Choroid plexus epithelial cell (primary cell): ENCODE data around the gene PRAMEF17.
"Not testable (repeated sequence)": the region's sequence is repeated elsewhere in the genome, so short reads cannot be mapped to it uniquely, and the experiment has no call there.

Experiments used
- DNase-seq: peaks from one replicate; pipeline ENCODE4 v3.0.0-alpha.2; 2010; ENCODE audit warnings: low read depth
- H3K4me3 ChIP-seq: 2 replicates; pipeline ENCODE4 v1.5.1; 2011; ENCODE audit warnings: low read depth, mild to moderate bottlenecking, control low read depth, low read length, moderate library complexity
- TF ChIP-seq, protein P1 (sequence below): conservative IDR thresholded peaks from 2 replicates; pipeline ENCODE4 v1.5.1; 2011; ENCODE audit warnings: low read depth, mild to moderate bottlenecking, control low read depth, inconsistent platforms, low read length, moderate library complexity

Gene PRAMEF17

DNA sequence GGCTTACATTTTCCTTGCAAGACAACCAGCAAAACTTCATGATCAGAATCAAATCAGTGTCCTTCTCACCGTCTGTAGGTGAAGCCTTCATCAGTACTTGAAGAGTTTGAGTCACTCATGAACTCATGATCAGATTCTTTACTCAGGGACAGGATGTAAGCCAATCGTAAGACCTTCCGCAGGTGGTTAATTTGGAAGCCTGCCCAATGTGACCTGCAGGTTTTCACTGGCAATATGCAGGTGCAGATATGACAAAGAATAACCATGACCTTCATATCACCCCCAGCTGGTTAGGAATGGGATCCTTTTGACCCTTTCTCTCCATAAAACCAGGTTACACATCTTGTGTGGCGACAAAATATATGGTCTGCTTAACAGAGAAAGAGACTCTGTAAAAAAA lies 18.4 kb downstream of the PRAMEF17 start:
- no peak for DNase-seq
- no peak overlapping the region for H3K4me3 ChIP-seq
- TF ChIP-seq, protein P1, sequence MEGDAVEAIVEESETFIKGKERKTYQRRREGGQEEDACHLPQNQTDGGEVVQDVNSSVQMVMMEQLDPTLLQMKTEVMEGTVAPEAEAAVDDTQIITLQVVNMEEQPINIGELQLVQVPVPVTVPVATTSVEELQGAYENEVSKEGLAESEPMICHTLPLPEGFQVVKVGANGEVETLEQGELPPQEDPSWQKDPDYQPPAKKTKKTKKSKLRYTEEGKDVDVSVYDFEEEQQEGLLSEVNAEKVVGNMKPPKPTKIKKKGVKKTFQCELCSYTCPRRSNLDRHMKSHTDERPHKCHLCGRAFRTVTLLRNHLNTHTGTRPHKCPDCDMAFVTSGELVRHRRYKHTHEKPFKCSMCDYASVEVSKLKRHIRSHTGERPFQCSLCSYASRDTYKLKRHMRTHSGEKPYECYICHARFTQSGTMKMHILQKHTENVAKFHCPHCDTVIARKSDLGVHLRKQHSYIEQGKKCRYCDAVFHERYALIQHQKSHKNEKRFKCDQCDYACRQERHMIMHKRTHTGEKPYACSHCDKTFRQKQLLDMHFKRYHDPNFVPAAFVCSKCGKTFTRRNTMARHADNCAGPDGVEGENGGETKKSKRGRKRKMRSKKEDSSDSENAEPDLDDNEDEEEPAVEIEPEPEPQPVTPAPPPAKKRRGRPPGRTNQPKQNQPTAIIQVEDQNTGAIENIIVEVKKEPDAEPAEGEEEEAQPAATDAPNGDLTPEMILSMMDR: no peak

DNA sequence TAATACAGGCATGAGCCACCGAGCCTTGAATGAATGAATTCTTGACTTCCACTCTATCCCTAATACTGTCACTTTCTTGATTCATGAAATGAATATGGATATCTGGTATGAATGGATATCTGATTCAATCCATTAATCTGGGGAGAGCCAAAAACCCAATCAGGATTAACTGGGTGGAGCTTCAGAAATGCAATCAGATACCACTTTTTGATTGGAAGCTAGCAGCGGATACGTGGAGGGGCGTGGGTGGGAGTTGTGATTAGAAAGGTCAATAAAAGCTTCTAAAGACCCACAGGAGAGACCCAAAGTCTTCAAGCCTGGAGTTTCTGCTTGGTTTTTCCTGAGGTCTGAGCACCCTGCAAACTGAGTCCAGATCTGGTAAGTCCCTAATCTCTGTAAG lies 20.7 kb downstream of the PRAMEF17 start, which contains the start of gene PRAMEF20:
Gene PRAMEF20, plus strand, starts transcription at position 301 of the 400 bp plus-strand sequence. CDS start 5,905 bp downstream, outside the sequence.
- DNase-seq: not testable (repeated sequence)

DNA sequence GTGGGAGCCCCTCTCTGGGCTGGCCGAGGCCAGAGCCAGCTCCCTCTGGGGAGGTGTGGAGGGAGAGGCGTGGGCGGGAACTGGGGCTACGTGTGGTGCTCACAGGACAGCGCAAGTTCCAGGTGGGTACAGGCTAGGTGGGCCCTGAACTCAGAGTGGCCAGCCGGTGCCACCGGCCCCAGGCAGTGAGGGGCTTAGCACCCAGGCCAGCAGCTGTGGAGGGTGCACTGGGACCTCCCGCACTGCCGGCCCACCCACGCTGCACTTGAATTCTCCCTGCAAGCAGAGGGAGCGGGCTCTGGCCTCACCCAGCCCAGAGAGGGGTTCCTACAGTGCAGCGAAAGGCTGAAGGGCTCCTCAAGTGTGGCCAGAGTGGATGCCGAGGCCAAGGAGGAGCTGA lies 41.1 kb downstream of the PRAMEF17 start:
- H3K4me3 ChIP-seq: no peak overlapping the region
- DNase-seq: no peak

More for the DNA sequence above, 20.7 kb downstream of the PRAMEF17 start, which contains the start of gene PRAMEF20:
- not testable (repeated sequence) for H3K4me3 ChIP-seq

DNA sequence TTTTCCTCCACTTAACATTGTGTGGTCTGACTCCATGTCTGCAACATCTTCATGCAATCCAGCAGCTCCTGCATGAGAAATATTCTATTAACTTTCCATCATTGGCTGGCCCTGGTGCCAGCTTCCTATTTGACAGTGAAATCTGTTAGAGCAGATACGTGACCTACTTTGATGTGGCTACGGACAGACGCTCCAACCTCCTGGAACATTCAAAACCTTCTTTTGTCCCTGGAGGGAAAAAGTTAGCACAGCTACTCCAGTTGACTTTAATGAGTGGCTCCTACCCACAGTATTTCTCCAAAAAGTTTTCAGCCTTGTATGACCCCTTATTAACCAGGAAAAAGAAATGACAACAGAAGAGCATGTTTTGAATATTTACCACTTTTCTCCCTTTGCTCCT lies 42.8 kb downstream of the PRAMEF17 start:
- TF ChIP-seq, protein P1: no peak
- no peak for DNase-seq
- H3K4me3 ChIP-seq: no peak overlapping the region

More for the DNA sequence above, 41.1 kb downstream of the PRAMEF17 start:
- TF ChIP-seq, protein P1: no peak

DNA sequence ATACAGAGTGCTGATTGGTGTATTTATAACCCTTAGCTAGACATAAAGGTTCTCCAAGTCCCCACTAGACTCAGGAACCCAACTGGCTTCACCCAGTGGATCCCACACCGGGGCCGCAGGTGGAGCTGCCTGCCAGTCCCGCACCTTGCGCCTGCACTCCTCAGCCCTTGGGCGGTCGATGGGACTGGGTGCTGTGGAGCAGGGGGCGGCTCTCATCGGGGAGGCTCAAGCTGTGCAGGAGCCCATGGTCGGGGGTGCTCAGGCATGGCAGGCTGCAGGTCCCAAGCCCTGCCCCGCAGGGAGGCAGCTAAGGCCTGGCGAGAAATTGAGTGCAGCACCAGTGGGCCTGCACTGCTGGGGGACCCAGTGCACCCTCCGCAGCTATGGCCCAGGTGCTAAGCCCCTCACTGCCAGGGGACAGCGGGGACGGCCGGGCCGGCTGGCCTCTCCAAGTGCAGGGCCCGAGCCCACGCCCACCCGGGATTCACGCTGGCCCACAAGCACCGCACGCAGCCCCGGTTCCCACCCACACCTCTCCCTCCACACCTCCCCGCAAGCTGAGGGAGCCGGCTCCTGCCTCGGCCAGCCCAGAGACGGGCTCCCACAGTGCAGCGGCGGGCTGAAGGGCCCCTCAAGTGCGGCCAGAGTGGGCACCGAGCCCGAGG lies 44.4 kb downstream of the PRAMEF17 start:
- not testable (repeated sequence) for DNase-seq, H3K4me3 ChIP-seq

DNA sequence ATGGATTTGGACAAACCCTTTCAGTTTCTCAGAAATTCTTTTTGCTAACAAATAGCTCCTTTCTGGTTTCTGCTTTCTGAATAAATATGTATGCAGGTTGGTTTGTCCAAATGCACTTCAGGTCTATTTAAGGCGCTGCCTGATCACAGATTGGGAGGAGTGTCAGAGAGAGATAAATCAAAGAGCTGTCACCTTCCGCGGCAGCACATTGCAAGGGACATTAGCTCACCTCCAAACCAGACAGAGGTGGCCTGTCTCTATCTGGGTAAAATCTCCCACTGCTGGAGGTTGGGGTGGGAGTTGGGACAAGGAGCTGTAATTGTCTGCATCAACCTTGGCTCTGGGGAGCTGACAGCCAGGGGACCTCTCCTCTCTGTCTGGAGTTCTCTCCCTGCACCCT lies 46.0 kb downstream of the PRAMEF17 start:
- DNase-seq: no peak
- H3K4me3 ChIP-seq: no peak overlapping the region
- TF ChIP-seq, protein P1: no peak

DNA sequence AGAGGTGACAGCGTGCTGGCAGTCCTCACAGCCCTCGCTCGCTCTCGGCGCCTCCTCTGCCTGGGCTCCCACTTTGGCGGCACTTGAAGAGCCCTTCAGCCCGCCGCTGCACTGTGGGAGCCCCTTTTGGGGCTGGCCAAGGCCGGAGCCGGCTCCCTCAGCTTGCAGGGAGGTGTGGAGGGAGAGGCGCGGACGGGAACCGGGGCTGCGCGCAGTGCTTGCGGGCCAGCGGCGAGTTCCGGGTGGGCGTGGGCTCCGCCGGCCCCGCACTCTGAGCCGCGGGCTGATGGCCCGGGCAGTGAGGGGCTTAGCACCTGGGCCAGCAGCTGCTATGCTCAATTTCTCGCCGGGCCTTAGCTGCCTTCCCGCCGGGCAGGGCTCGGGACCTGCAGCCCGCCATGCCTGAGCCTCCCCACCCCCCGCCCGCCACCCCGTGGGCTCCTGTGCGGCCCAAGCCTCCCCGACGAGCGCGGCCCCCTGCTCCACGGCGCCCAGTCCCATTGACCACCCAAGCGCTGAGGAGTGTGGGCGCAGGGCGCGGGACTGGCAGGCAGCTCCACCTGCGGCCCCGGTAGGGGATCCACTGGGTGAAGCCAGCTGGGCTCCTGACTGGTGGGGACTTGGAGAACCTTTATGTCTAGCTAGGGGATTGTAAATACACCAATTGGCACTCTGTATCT lies 49.8 kb downstream of the PRAMEF17 start:
- H3K4me3 ChIP-seq, DNase-seq: not testable (repeated sequence)
